Measurements from ENCODE around the gene BLNK.

The BLNK gene

GRCh38 chr10:96306516-96306915, 35.1 kb upstream of the BLNK start:
- Histone ChIP-seq H3K27ac (ENCODE audit: low read length) (no peak overlapping the region), H3K4me2 (ENCODE audit: low read length) (peak overlapping the region; percentile 56), H3K79me2 (ENCODE audit: low read length) (no peaks in the 10 kb centered on the region), H3K9me3 (ENCODE audit: insufficient read depth, low read length) (no peaks in the 10 kb centered on the region), H3K9ac (ENCODE audit: low read length) (no peak overlapping the region), H3K4me3 (ENCODE audit: low read length) (peak overlapping the region; percentile 45), H3K36me3 (replicated peaks; ENCODE audit: low read depth, low read length) (no peaks in the 10 kb centered on the region), H3K27me3 (ENCODE audit: low read depth, low read length) (peaks cover 2% of the 10 kb centered on the region), H2AFZ (ENCODE audit: low read depth, low read length) (no peak overlapping the region; the same call in 1 of the 2 replicates), H4K20me1 (ENCODE audit: insufficient read depth, low read length) (no peaks in the 10 kb centered on the region), H3K4me1 (ENCODE audit: low read length) (peaks cover 9% of the 10 kb centered on the region)
- TF ChIP-seq CTCF (IDR thresholded peaks at IDR 0.05; ENCODE audit: low read depth, low read length) (no peak), EZH2phosphoT487 (IDR thresholded peaks at IDR 0.05; ENCODE audit: low read depth) (no peak)

GRCh38 chr10:96305019-96305418, 33.6 kb upstream of the BLNK start:
- no peaks in the 10 kb centered on the region for H4K20me1 ChIP-seq (ENCODE audit: insufficient read depth, low read length)
- no peaks in the 10 kb centered on the region for H3K9me3 ChIP-seq (ENCODE audit: insufficient read depth, low read length)
- H3K79me2 ChIP-seq (ENCODE audit: low read length) = no peaks in the 10 kb centered on the region
- H3K4me2 ChIP-seq (ENCODE audit: low read length) = no peak overlapping the region
- no peak overlapping the region for H2AFZ ChIP-seq (ENCODE audit: low read depth, low read length)
- no peak overlapping the region for H3K4me3 ChIP-seq (ENCODE audit: low read length)
- TF ChIP-seq EZH2phosphoT487 (IDR thresholded peaks at IDR 0.05; ENCODE audit: low read depth) (no peak), CTCF (IDR thresholded peaks at IDR 0.05; ENCODE audit: low read depth, low read length) (no peak)
- H3K36me3 ChIP-seq (replicated peaks; ENCODE audit: low read depth, low read length) = no peaks in the 10 kb centered on the region
- H3K27ac ChIP-seq (ENCODE audit: low read length) = no peak overlapping the region
- no peak overlapping the region for H3K9ac ChIP-seq (ENCODE audit: low read length)
- peaks cover 12% of the 10 kb centered on the region for H3K27me3 ChIP-seq (ENCODE audit: low read depth, low read length)
- peaks cover 9% of the 10 kb centered on the region for H3K4me1 ChIP-seq (ENCODE audit: low read length)

GRCh38 chr10:96304230-96304629, 32.9 kb upstream of the BLNK start, which contains the start of gene DNTT:
TSS of gene DNTT (plus strand) at chr10:96304434. CDS start at chr10:96304498, 64 bp downstream.
- TF ChIP-seq CTCF (IDR thresholded peaks at IDR 0.05; ENCODE audit: low read depth, low read length) (no peak), EZH2phosphoT487 (IDR thresholded peaks at IDR 0.05; ENCODE audit: low read depth) (no peak)
- Histone ChIP-seq H3K27ac (ENCODE audit: low read length) (no peak within 1 kb of the TSS), H3K9ac (ENCODE audit: low read length) (no peak within 1 kb of the TSS), H3K9me3 (ENCODE audit: insufficient read depth, low read length) (no peaks in the 10 kb centered on the region), H2AFZ (ENCODE audit: low read depth, low read length) (no peak within 1 kb of the TSS), H3K4me3 (ENCODE audit: low read length) (no peak within 1 kb of the TSS), H3K27me3 (ENCODE audit: low read depth, low read length) (peaks cover 12% of the 10 kb centered on the region), H3K79me2 (ENCODE audit: low read length) (no peaks in the 10 kb centered on the region), H3K36me3 (replicated peaks; ENCODE audit: low read depth, low read length) (no peaks in the 10 kb centered on the region), H3K4me1 (ENCODE audit: low read length) (peaks cover 9% of the 10 kb centered on the region), H4K20me1 (ENCODE audit: insufficient read depth, low read length) (no peaks in the 10 kb centered on the region), H3K4me2 (ENCODE audit: low read length) (no peak within 1 kb of the TSS)

- Histone ChIP-seq H2AFZ (ENCODE audit: low read depth, low read length) (no peak overlapping the region), H3K27me3 (ENCODE audit: low read depth, low read length) (peaks cover 12% of the 10 kb centered on the region), H3K27ac (ENCODE audit: low read length) (no peak overlapping the region), H4K20me1 (ENCODE audit: insufficient read depth, low read length) (no peaks in the 10 kb centered on the region), H3K9ac (ENCODE audit: low read length) (no peak overlapping the region), H3K4me2 (ENCODE audit: low read length) (no peak overlapping the region), H3K79me2 (ENCODE audit: low read length) (no peaks in the 10 kb centered on the region), H3K4me1 (ENCODE audit: low read length) (peaks cover 4% of the 10 kb centered on the region), H3K36me3 (replicated peaks; ENCODE audit: low read depth, low read length) (no peaks in the 10 kb centered on the region), H3K9me3 (ENCODE audit: insufficient read depth, low read length) (no peaks in the 10 kb centered on the region), H3K4me3 (ENCODE audit: low read length) (no peak overlapping the region)
- TF ChIP-seq EZH2phosphoT487 (IDR thresholded peaks at IDR 0.05; ENCODE audit: low read depth) (no peak), CTCF (IDR thresholded peaks at IDR 0.05; ENCODE audit: low read depth, low read length) (no peak)
Measured at GRCh38 chr10:96301616-96302015, 30.2 kb upstream of the BLNK start.
